Neural progenitor cell (in vitro differentiated cells): Measurements from ENCODE around the gene APOBEC3F. TPM values are rescaled to one million over a fixed set of nuclear protein-coding genes. Genes with fewer than 3 reads are reported as not detected.

Experiments
- DNase-seq: peaks from one replicate; pipeline ENCODE4 v3.0.0-alpha.2; 2016; ENCODE audit warnings: low spot score
- H2AFZ ChIP-seq: fragments of 200-600 bp; sonication (generic); replicated peaks from 2 replicates; pipeline ENCODE4 v1.6.1; 2016; ENCODE audit warnings: antibody characterized with exemption
- H3F3A ChIP-seq: fragments of 200-600 bp; sonication (generic); 2 replicates; pipeline ENCODE4 v1.6.1; 2016; ENCODE audit warnings: antibody characterized with exemption, low read depth
- H3K27ac ChIP-seq: fragments of 200-600 bp; sonication (generic); 2 replicates; pipeline ENCODE4 v1.5.1; 2016; ENCODE audit warnings: mild to moderate bottlenecking
- H3K27me3 ChIP-seq: fragments of 200-600 bp; sonication (generic); 2 replicates; pipeline ENCODE4 v1.6.1; 2016; ENCODE audit warnings: mild to moderate bottlenecking, moderate library complexity
- H3K36me3 ChIP-seq: fragments of 200-600 bp; sonication (generic); 2 replicates; pipeline ENCODE4 v1.5.1; 2016
- H3K4me1 ChIP-seq: fragments of 200-600 bp; sonication (generic); 2 replicates; pipeline ENCODE4 v1.6.1; 2016; ENCODE audit warnings: mixed run types
- H3K4me2 ChIP-seq: fragments of 200-600 bp; sonication (generic); 2 replicates; pipeline ENCODE4 v1.6.1; 2016
- H3K4me3 ChIP-seq: fragments of 200-600 bp; sonication (generic); 2 replicates; pipeline ENCODE4 v1.5.1; 2016
- H3K79me2 ChIP-seq: fragments of 200-600 bp; sonication (generic); 2 replicates; pipeline ENCODE4 v1.6.1; 2016; ENCODE audit warnings: low read depth
- H3K9ac ChIP-seq: fragments of 200-600 bp; sonication (generic); 2 replicates; pipeline ENCODE4 v1.6.1; 2016
- H3K9me3 ChIP-seq: fragments of 200-600 bp; sonication (generic); 2 replicates; pipeline ENCODE4 v1.5.1; 2016; ENCODE audit warnings: low read depth
- H4K20me1 ChIP-seq: fragments of 200-600 bp; sonication (generic); 2 replicates; pipeline ENCODE4 v1.6.1; 2016; ENCODE audit warnings: low read depth
- H3K27ac Mint-ChIP-seq: 3 replicates; pipeline ENCODE4 v1.8.0; 2021; ENCODE audit warnings: mixed read lengths
- H3K27me3 Mint-ChIP-seq: 2 replicates; pipeline ENCODE4 v1.8.0; 2022; ENCODE audit warnings: low read depth, mild to moderate bottlenecking, inconsistent platforms, moderate library complexity, mixed read lengths; ENCODE audit not compliant: insufficient read depth
- H3K36me3 Mint-ChIP-seq: 3 replicates; pipeline ENCODE4 v1.8.0; 2021; ENCODE audit warnings: mixed read lengths
- H3K4me1 Mint-ChIP-seq: 3 replicates; pipeline ENCODE4 v1.8.0; 2021; ENCODE audit warnings: mixed read lengths
- H3K4me3 Mint-ChIP-seq: 3 replicates; pipeline ENCODE4 v1.8.0; 2021; ENCODE audit warnings: mild to moderate bottlenecking, moderate library complexity, mixed read lengths
- H3K9me3 Mint-ChIP-seq: 3 replicates; pipeline ENCODE4 v1.8.0; 2020; ENCODE audit warnings: mixed read lengths
- EZH2 ChIP-seq: fragments of 200-600 bp; sonication (generic); IDR thresholded peaks from 2 replicates; pipeline ENCODE4 v1.6.1; 2017; ENCODE audit warnings: antibody characterized with exemption, mild to moderate bottlenecking, moderate library complexity
- EZH2phosphoT487 ChIP-seq: fragments of 200-600 bp; sonication (generic); IDR thresholded peaks from 2 replicates; pipeline ENCODE4 v1.6.1; 2017; ENCODE audit warnings: antibody characterized with exemption
- total RNA-seq: library from RNA; depleted of rRNA; stranded (reverse); fragments of >200 nt; gene quantifications from 2 replicates; pipeline ENCODE4 v1.2.3, GENCODE V29; 2015; ENCODE audit warnings: low replicate concordance
- TF ChIP-seq, protein P1 (sequence below): fragments of 200-600 bp; sonication (generic); IDR thresholded peaks from 2 replicates; pipeline ENCODE4 v1.5.1; 2017; ENCODE audit warnings: antibody characterized with exemption, mild to moderate bottlenecking

The APOBEC3F gene
- total RNA-seq, 1 donor from 2014 or later = 0.45 TPM

DNA sequence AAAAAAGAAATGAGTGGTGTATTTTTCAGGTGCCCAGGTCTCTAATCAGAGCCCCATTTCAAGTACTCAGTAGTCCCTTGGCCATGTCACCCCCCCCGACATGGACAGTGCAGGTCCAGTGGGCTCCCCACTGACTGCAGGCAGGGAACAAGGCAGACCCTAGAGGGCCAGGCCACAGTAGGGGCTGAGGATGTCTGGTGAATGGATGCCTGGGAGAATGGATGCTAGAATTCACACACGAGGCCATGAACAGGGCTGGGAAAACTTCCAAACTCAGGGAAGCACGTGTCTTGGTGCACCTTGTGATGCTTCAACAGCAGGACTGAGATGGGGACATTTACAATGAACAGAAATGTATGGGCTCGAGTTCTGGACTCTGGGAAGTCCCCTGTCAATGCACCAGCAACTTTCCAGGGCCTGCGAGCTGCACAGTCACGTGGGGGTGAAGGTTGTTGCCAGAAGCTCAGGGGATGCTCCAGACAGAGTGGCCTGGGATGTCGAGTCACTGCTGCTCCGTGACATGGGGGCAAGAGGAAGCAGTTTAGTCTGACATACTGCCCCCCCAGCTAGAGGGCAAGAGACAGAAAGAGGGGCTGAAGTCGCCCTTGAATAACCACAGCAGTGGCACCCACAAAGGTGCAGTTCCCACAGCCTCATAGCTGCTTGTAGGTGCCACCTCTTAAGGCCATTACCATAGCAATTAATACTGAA, 39.5 kb downstream of the APOBEC3F start:
- Mint-ChIP-seq H3K36me3 (no peaks in the 10 kb centered on the region), H3K9me3 (no peaks in the 10 kb centered on the region), H3K27me3 (peaks cover 5% of the 10 kb centered on the region), H3K27ac (peak overlapping the region; percentile 29), H3K4me1 (peaks cover 28% of the 10 kb centered on the region), H3K4me3 (peak overlapping the region; percentile 46)
- Histone ChIP-seq H3K9ac (no peak overlapping the region), H3K36me3 (no peaks in the 10 kb centered on the region), H2AFZ (no peak overlapping the region), H3F3A (no peaks in the 10 kb centered on the region), H3K27ac (no peak overlapping the region), H3K4me1 (peaks cover 3% of the 10 kb centered on the region), H3K4me2 (no peak overlapping the region), H4K20me1 (no peaks in the 10 kb centered on the region), H3K27me3 (no peaks in the 10 kb centered on the region), H3K4me3 (no peak overlapping the region), H3K9me3 (no peaks in the 10 kb centered on the region), H3K79me2 (no peaks in the 10 kb centered on the region)
- DNase-seq = no peak
- TF ChIP-seq EZH2 (no peak), EZH2phosphoT487 (no peak)
- TF ChIP-seq, protein P1, sequence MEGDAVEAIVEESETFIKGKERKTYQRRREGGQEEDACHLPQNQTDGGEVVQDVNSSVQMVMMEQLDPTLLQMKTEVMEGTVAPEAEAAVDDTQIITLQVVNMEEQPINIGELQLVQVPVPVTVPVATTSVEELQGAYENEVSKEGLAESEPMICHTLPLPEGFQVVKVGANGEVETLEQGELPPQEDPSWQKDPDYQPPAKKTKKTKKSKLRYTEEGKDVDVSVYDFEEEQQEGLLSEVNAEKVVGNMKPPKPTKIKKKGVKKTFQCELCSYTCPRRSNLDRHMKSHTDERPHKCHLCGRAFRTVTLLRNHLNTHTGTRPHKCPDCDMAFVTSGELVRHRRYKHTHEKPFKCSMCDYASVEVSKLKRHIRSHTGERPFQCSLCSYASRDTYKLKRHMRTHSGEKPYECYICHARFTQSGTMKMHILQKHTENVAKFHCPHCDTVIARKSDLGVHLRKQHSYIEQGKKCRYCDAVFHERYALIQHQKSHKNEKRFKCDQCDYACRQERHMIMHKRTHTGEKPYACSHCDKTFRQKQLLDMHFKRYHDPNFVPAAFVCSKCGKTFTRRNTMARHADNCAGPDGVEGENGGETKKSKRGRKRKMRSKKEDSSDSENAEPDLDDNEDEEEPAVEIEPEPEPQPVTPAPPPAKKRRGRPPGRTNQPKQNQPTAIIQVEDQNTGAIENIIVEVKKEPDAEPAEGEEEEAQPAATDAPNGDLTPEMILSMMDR = no peak

DNA sequence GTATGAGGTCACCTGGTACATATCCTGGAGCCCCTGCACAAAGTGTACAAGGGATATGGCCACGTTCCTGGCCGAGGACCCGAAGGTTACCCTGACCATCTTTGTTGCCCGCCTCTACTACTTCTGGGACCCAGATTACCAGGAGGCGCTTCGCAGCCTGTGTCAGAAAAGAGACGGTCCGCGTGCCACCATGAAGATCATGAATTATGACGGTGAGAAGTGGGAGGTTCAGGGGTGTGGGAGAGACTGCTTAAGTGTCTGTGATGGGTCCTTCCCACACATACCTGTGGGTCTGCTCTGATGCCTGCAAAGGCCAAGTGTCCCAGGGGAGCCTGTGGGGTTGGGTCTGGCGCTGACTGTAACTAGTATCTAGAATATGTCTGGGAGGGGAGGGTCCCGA, 40.4 kb downstream of the APOBEC3F start:
- Histone ChIP-seq H2AFZ (no peak overlapping the region), H3K27ac (no peak overlapping the region), H3K79me2 (no peaks in the 10 kb centered on the region), H3K9ac (no peak overlapping the region), H3K4me1 (peaks cover 3% of the 10 kb centered on the region), H3K9me3 (no peaks in the 10 kb centered on the region), H3K27me3 (no peaks in the 10 kb centered on the region), H3K4me3 (no peak overlapping the region), H4K20me1 (no peaks in the 10 kb centered on the region), H3K36me3 (no peaks in the 10 kb centered on the region), H3K4me2 (no peak overlapping the region), H3F3A (no peaks in the 10 kb centered on the region)
- Mint-ChIP-seq H3K9me3 (no peaks in the 10 kb centered on the region), H3K27me3 (peaks cover 5% of the 10 kb centered on the region), H3K4me1 (peaks cover 22% of the 10 kb centered on the region), H3K36me3 (no peaks in the 10 kb centered on the region), H3K27ac (peak overlapping the region; percentile 70), H3K4me3 (no peak overlapping the region)
- no peak for DNase-seq
- no peak for TF ChIP-seq EZH2phosphoT487
- TF ChIP-seq EZH2 = no peak
- TF ChIP-seq, protein P1 = no peak

DNA sequence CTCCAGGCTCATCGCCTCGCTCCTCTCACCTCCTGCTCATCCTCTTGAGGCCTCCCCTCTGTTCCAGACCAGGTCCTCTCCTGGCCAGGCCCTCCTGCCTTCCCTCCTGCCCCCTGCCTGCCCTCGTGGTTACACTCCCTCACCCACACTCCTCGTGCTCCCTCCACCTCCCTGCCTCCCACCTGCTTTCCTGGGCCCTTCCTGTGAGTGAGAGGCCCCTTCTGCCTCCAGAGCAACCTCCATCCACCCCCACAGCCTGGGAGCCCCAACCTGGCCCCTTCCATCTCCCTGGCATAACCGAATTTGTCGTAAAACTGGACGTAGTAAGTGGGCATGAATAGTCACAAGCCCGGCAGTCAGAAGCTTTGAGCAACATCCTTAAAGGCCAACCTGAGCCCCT, 40.9 kb downstream of the APOBEC3F start:
- Mint-ChIP-seq H3K4me3 (no peak overlapping the region), H3K27me3 (peaks cover 4% of the 10 kb centered on the region), H3K36me3 (no peaks in the 10 kb centered on the region), H3K9me3 (no peaks in the 10 kb centered on the region), H3K27ac (peak overlapping the region; percentile 18), H3K4me1 (peaks cover 20% of the 10 kb centered on the region)
- no peak for DNase-seq
- Histone ChIP-seq H3K4me1 (peaks cover 3% of the 10 kb centered on the region), H2AFZ (no peak overlapping the region), H3K36me3 (no peaks in the 10 kb centered on the region), H3K4me2 (no peak overlapping the region), H3K27me3 (no peaks in the 10 kb centered on the region), H3K4me3 (no peak overlapping the region), H3K9me3 (no peaks in the 10 kb centered on the region), H3K9ac (no peak overlapping the region), H3K27ac (no peak overlapping the region), H3K79me2 (no peaks in the 10 kb centered on the region), H4K20me1 (no peaks in the 10 kb centered on the region), H3F3A (no peaks in the 10 kb centered on the region)
- TF ChIP-seq EZH2phosphoT487 = no peak
- TF ChIP-seq, protein P1 = no peak
- TF ChIP-seq EZH2 = no peak
